GM18520 (cell line): ENCODE results near the gene CYRIA.

Experiments used
- ATAC-seq: cut with Tn5 transposase; IDR thresholded peaks from one replicate; pipeline ENCODE4 v1.9.1; 2021; ENCODE audit not compliant: unreplicated experiment

CYRIA gene

GRCh38 chr2:16665748-16666448, at the start of gene CYRIA:
CYRIA (minus strand) TSS chr2:16665834; CDS start chr2:16588119, 77,715 bp downstream.
- ATAC-seq, result peak; percentile 30

DNA sequence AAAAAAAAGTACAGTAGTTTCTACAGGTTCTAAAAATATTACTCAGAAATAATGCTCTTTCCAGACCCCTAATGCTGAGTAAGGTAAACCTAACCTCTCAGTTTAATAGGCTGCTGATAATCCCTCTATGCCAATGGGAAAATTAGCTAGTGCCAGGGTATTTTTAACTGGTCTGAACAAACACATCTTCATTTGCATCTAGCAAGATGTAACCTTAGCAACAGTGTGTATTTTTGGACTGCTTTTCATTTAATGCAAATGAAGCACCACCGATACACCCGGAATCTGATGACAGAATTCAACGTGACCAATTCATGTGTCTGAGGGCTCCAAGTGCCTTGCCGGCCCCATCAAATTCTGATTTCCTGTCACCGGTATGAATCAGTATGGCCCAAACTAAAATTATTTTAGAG, 47.4 kb upstream of the CYRIA start:
- peak; percentile 82 for ATAC-seq

GRCh38 chr2:16709769-16710168, 44.1 kb upstream of the CYRIA start:
- no peak for ATAC-seq

GRCh38 chr2:16708173-16708572, 42.5 kb upstream of the CYRIA start:
- ATAC-seq, result no peak

DNA sequence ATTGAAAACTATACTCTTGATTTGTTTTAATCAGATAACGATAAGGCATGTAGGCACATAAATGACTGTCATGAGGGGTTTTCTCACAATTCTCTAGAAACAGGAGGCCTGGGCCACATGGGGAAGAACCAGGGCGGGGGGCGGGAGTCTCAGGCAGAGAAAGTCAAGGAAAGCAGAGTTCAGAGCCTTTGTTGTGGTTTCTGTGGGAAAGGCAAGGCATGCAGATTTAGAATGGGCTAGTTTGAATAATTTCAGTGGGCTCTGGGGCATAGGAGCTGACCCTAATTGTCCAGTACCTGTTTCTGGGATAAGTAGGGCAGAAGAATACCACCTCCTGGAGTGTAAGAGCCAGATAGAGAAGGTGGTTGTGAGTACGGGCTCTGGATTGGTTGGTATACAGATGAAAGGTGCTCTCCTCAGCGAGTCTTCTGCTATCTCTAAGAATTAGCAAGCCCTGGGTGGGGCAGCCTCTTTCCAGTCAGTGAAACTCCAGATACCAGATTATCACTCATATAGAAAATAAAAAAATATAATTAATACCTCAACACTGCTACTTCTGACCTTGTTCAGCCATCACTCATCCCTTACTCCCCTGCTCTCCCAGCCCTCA, 41.5 kb upstream of the CYRIA start:
- ATAC-seq, result no peak

DNA sequence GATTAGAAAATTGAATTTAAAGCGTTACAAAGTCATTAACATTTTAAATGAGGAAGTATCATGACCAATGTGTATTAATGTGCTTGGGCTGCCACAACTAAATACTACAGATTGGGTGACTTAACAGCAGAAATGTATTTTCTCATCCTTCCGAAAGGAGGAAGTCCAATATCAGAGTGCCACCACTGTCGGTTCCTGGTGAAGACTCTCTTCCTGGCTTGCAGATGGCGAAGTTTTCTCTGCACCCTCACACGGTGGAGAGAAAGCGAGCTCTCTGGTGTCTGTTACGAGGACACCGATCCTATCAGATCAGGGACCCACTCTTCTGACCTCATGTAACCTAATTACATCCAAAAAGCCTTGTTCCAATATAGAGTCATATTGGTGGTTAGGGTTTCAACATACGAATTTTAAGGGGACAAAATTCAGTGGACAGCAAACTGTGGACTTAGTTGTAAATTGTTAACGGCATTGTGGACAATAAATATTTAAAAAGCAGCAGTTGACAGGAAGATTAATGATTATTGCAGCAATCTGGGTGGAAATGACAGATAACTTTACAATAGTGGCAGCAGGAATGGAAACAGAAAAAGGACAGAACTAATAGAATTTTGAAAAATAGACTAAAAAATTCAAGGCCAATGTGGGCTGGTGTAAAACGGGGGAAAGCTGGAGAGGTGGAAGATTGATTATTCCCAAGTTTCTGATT, 35.1 kb upstream of the CYRIA start:
- ATAC-seq, result no peak

DNA sequence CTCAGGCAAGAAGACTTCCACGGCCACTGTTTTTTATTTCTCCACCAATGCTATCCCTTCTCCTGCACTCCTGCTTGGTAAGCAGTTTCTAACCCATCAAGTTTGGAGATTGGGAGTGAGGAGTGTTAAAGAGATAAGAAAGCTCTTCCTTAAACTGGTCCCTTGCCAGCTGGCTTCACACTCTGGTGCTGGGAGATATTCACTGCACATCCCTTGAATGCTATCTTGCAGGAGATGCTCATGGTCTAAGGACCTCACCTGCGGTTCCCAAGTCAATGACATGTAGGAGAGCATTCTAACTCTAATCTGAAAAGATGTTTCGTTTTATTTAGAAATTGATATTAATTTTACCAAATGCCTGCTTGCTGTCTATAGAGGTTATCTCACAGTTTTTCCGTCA, 28.2 kb upstream of the CYRIA start:
- no peak for ATAC-seq

GRCh38 chr2:16691261-16691660, 25.6 kb upstream of the CYRIA start:
- no peak for ATAC-seq

GRCh38 chr2:16687955-16688354, 22.3 kb upstream of the CYRIA start:
- no peak for ATAC-seq

DNA sequence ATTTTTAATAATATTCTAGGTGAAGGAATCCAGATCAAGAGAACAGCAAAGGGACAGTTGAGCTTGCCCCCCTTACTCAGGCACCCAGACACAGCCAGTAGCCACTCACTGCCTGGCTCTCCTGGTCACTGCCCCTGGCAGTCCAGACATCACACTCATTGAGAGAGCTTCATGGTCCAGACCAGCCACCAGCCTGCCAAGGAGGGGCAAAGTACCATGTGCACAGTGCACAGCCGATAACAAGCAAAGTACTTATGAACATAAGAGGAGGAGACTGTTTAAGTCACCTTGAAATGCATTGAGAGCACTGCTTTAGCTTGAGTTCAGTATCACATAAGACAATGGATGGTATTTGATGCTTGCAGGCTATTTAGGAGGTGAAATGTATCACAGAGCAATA, 21.6 kb upstream of the CYRIA start:
- ATAC-seq, result no peak

DNA sequence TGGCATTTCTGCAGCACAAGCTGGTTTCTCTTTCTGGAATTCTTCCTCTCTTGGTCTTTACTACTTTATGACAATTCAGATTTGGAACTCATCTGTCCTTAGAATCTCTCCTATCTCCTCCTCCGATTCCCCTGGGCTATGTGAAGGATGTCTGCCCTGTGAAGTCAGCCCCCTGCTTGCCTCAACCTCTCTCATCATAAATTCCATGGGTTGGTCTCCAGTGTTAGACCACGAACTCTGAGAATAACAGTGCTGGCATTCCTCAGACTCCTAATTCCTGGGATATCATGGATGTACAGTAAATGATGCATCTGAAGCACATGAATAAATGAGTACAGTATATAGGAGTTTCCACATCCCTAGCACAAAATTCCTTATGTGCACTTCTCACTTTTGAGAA, 21.0 kb upstream of the CYRIA start:
- ATAC-seq, result no peak

DNA sequence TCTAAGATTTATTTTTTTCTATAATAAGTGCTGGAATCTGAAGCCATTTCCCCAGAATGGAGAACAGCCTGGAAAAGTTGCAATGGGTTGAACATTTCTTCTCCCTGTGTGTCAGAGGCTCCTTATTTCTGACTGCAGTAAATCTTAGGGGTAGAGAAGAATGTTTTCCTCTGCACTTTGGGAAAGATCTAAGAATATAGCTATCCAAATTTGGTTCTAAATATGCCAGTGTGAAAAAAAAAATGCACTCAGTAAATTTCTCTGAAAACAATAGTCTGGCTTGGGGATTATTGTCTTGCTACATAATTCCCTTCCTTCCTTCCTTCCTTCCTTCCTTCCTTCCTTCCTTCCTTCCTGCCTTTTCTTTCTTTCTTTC, 19.7 kb upstream of the CYRIA start:
- no peak for ATAC-seq

DNA sequence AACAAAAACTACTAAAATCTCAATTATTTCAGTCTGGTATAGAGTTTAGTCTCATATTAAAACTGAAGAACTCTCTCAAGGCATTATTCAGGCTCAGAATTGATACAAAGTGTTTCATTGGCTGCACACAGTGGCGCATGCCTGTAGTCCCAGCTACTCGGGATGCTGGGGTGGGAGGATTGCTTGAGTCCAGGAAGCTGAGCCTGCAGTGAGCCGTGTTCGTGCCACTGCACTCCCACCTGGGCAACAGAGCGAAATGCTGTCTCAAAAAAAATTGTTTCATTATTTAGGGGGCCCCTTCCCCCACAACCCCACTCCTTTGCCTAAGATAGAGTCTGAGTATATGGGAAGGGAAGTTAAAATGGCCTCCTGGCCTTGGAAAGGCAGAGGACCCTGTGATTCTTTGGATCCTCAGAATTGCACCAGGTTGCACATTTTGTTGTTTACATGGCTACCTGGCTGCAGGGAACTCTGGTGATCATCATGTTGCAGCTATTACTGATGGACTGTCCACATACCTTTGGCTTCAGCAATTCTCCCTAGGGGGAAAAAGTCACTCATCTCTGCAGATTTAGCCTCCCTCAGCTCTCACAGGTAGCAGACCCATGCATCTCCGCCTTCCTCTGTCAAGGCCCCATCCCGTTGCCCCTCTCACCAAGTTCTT, 19.2 kb upstream of the CYRIA start:
- ATAC-seq, result no peak

DNA sequence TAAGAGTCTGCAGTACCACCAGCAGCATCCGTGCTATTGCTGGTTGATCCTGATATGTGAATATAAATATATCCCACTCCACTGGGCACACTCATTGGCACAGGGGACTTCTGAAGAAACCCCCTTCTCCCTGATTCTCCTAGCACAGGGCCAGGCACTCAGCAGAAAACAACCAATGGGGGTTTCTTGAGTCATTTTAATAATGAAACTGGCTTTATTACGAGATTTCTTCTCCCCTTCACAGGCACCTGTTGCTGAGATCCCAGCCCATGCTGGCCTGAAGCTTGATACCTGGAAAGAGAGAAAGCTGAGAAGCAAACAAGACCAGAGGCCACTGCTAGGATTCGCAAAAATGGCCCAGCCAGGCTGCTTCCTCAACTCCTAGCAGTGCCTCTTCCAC, 17.9 kb upstream of the CYRIA start:
- no peak for ATAC-seq

DNA sequence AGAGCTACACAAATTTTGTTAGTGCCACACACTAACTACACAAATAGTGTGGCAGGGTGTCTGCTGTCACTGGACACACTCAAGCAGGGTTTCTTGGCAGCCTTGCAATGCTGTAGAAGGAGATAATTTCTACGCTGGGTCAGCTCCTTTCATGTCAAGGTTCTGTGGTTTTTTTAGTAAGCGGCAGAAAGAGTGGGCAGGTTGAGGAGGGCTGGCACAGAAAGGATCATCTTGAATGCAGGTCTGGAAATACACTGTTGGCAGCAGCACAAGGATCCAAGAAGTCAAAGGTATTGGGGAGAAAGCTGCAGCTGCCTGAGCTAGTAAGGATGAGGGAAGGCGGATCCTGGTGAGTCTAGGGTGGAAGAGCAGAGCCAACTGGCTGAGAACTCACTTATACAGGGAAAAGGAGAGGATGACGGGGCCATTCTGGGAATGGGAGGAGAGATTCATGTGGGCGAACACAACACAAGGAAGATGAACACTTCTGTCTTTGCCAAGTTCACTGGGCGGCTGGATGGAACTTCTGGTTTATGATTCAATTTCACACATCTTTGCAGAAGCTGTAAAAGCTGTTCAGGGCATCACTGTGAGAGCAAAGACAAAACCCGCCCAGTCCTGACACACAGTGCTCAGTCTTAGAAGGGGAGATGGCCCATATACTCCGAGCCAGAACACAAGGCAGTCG, 16.9 kb upstream of the CYRIA start:
- no peak for ATAC-seq

- no peak for ATAC-seq
These were observed 15.1 kb upstream of the CYRIA start for GRCh38 chr2:16680781-16681180.

DNA sequence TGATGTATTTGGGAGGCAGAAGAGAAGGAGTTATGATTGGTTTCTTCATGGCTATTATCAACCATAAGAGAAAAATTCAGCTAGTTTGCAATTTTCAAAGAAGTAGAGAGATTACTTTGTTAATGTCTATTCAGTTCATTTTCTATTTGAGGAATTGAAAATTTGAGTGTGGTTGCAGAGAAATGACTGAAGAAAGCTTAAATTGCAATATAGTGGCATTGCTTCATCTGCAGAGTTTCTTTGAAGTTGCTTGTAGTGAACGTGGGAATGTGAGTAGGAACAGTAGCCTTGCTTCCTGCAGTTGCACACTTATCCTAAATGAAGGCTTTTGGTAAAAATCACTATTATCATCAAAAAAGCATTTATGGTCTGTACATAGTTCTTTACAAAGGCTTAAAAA, 14.7 kb upstream of the CYRIA start:
- no peak for ATAC-seq

DNA sequence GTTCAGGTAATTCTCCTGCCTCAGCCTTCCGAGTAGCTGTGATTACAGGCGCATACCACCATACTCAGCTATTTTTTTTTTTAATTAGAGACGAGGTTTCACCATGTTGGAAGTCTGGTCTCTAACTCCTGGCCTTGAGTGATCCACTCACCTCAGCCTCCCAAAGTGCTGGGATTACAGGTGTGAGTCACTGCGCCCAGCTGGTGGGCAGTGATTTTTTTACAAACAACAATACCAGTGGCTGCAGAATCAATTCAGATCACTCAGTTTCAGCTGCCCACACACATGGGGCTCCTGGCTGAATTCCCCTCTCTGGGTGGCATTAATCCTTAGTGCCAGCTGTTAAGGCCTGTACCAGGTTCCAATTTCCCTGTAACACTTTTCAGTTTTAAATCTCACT, 13.3 kb upstream of the CYRIA start:
- ATAC-seq, result no peak

- no peak for ATAC-seq
These were observed 12.2 kb upstream of the CYRIA start for GRCh38 chr2:16677875-16678274.

GRCh38 chr2:16675781-16676180, 10.1 kb upstream of the CYRIA start:
- no peak for ATAC-seq

DNA sequence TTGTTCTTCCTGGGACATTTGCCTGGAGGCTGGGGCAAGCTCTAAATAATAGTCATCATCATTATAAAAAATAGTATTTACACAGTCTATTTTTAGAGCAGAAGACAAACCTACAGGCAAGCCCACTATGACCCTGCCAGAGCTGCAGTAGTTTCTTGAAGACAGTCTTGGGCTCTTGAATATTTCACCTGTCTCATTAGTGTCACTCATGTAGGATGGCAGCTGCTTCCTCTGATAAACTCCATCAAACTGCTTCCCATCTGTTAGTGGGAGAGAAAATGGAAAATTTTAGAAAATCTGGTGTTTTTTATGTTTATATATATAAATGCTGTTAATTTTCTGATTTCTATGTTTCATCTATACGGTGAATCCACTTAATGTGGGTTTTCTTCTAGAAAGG, 8.5 kb upstream of the CYRIA start:
- ATAC-seq, result no peak
